ENCODE data around the gene MLPH. TPM values are rescaled to one million over a fixed set of nuclear protein-coding genes. Genes with fewer than 3 reads are reported as not detected.
"Not testable (repeated sequence)": the region's sequence is repeated elsewhere in the genome, so short reads cannot be mapped to it uniquely, and the experiment has no call there.

MLPH gene
- total RNA-seq, 1 donor from 2014 or later: not detected

- no peak overlapping the region for H3K4me3 ChIP-seq (ENCODE audit: low read length in 3 of 3)
- no peaks in the 10 kb centered on the region for H3K27me3 ChIP-seq (ENCODE audit: control insufficient read depth in 3 of 3, insufficient read depth in 3 of 3, low read length in 3 of 3)
- no peaks in the 10 kb centered on the region for H3K36me3 ChIP-seq (ENCODE audit: control insufficient read depth in 3 of 3, insufficient read depth in 3 of 3, low read length in 3 of 3)
- H3K27ac ChIP-seq (ENCODE audit: low read depth, low read length): peak overlapping the region; percentile 25
- no peaks in the 10 kb centered on the region for H3K9me3 ChIP-seq (ENCODE audit: control insufficient read depth in 3 of 3, low read length in 3 of 3)
- peaks cover 12 to 40% (median 20%) of the 10 kb centered on the region in 3 donors for H3K4me1 ChIP-seq (ENCODE audit: control insufficient read depth in 3 of 3, insufficient read depth in 3 of 3, low read length in 3 of 3)
- peak overlapping the region in 1 of 3 donors; percentile 10 for H3K9ac ChIP-seq (ENCODE audit: low read depth in 1 of 3, low read length in 3 of 3)
These were observed 107.4 kb downstream of the MLPH start for GRCh38 chr2:237594514-237594871.

GRCh38 chr2:237595829-237596519 is 108.9 kb downstream of the MLPH start:
- not testable (repeated sequence) for H3K27me3 ChIP-seq (ENCODE audit: control insufficient read depth in 3 of 3, insufficient read depth in 3 of 3, low read length in 3 of 3); H3K27ac ChIP-seq (ENCODE audit: low read depth, low read length); H3K36me3 ChIP-seq (ENCODE audit: control insufficient read depth in 3 of 3, insufficient read depth in 3 of 3, low read length in 3 of 3); H3K4me3 ChIP-seq (ENCODE audit: low read length in 3 of 3); H3K9ac ChIP-seq (ENCODE audit: low read depth in 1 of 3, low read length in 3 of 3); H3K9me3 ChIP-seq (ENCODE audit: control insufficient read depth in 3 of 3, low read length in 3 of 3)
- peaks cover 20 to 43% (median 23%) of the 10 kb centered on the region in 3 donors for H3K4me1 ChIP-seq (ENCODE audit: control insufficient read depth in 3 of 3, insufficient read depth in 3 of 3, low read length in 3 of 3)

- Histone ChIP-seq H3K4me1 (ENCODE audit: control insufficient read depth in 3 of 3, insufficient read depth in 3 of 3, low read length in 3 of 3) (peaks cover 20 to 47% (median 30%) of the 10 kb centered on the region in 3 donors), H3K27ac (ENCODE audit: low read depth, low read length) (no peak overlapping the region), H3K27me3 (ENCODE audit: control insufficient read depth in 3 of 3, insufficient read depth in 3 of 3, low read length in 3 of 3) (no peaks in the 10 kb centered on the region), H3K36me3 (ENCODE audit: control insufficient read depth in 3 of 3, insufficient read depth in 3 of 3, low read length in 3 of 3) (no peaks in the 10 kb centered on the region), H3K4me3 (ENCODE audit: low read length in 3 of 3) (no peak overlapping the region), H3K9ac (ENCODE audit: low read depth in 1 of 3, low read length in 3 of 3) (no peak overlapping the region), H3K9me3 (ENCODE audit: control insufficient read depth in 3 of 3, low read length in 3 of 3) (no peaks in the 10 kb centered on the region)
These were observed 109.6 kb downstream of the MLPH start for GRCh38 chr2:237596520-237597195.

- Histone ChIP-seq H3K9me3 (ENCODE audit: control insufficient read depth in 3 of 3, low read length in 3 of 3) (no peaks in the 10 kb centered on the region), H3K27me3 (ENCODE audit: control insufficient read depth in 3 of 3, insufficient read depth in 3 of 3, low read length in 3 of 3) (no peaks in the 10 kb centered on the region), H3K4me1 (ENCODE audit: control insufficient read depth in 3 of 3, insufficient read depth in 3 of 3, low read length in 3 of 3) (peaks cover 20 to 50% (median 32%) of the 10 kb centered on the region in 3 donors), H3K9ac (ENCODE audit: low read depth in 1 of 3, low read length in 3 of 3) (no peak overlapping the region), H3K4me3 (ENCODE audit: low read length in 3 of 3) (no peak overlapping the region), H3K36me3 (ENCODE audit: control insufficient read depth in 3 of 3, insufficient read depth in 3 of 3, low read length in 3 of 3) (no peaks in the 10 kb centered on the region), H3K27ac (ENCODE audit: low read depth, low read length) (no peak overlapping the region)
These were observed 110.4 kb downstream of the MLPH start for GRCh38 chr2:237597196-237598145.

GRCh38 chr2:237598468-237599208 is 111.6 kb downstream of the MLPH start:
- no peaks in the 10 kb centered on the region for H3K9me3 ChIP-seq (ENCODE audit: control insufficient read depth in 3 of 3, low read length in 3 of 3)
- H3K4me3 ChIP-seq (ENCODE audit: low read length in 3 of 3): no peak overlapping the region
- peak overlapping the region in 1 of 3 donors; percentile 46 for H3K9ac ChIP-seq (ENCODE audit: low read depth in 1 of 3, low read length in 3 of 3)
- no peaks in the 10 kb centered on the region for H3K36me3 ChIP-seq (ENCODE audit: control insufficient read depth in 3 of 3, insufficient read depth in 3 of 3, low read length in 3 of 3)
- peaks cover 25 to 55% (median 34%) of the 10 kb centered on the region in 3 donors for H3K4me1 ChIP-seq (ENCODE audit: control insufficient read depth in 3 of 3, insufficient read depth in 3 of 3, low read length in 3 of 3)
- no peaks in the 10 kb centered on the region for H3K27me3 ChIP-seq (ENCODE audit: control insufficient read depth in 3 of 3, insufficient read depth in 3 of 3, low read length in 3 of 3)
- H3K27ac ChIP-seq (ENCODE audit: low read depth, low read length): no peak overlapping the region

- peak overlapping the region; percentile 62 to 89 (median 87) for H3K9ac ChIP-seq (ENCODE audit: low read depth in 1 of 3, low read length in 3 of 3)
These were observed 112.5 kb downstream of the MLPH start for GRCh38 chr2:237599465-237600110.

GRCh38 chr2:237600205-237600846 is 113.3 kb downstream of the MLPH start:
- no peaks in the 10 kb centered on the region for H3K36me3 ChIP-seq (ENCODE audit: control insufficient read depth in 3 of 3, insufficient read depth in 3 of 3, low read length in 3 of 3)
- peak overlapping the region; percentile 64 to 89 (median 87) for H3K9ac ChIP-seq (ENCODE audit: low read depth in 1 of 3, low read length in 3 of 3)
- H3K27ac ChIP-seq (ENCODE audit: low read depth, low read length): peak overlapping the region; percentile 96
- peaks cover 22 to 46% (median 26%) of the 10 kb centered on the region in 3 donors for H3K4me1 ChIP-seq (ENCODE audit: control insufficient read depth in 3 of 3, insufficient read depth in 3 of 3, low read length in 3 of 3)
- peak overlapping the region; percentile 46 to 66 (median 58) for H3K4me3 ChIP-seq (ENCODE audit: low read length in 3 of 3)
- no peaks in the 10 kb centered on the region for H3K27me3 ChIP-seq (ENCODE audit: control insufficient read depth in 3 of 3, insufficient read depth in 3 of 3, low read length in 3 of 3)
- H3K9me3 ChIP-seq (ENCODE audit: control insufficient read depth in 3 of 3, low read length in 3 of 3): no peaks in the 10 kb centered on the region

More at GRCh38 chr2:237599465-237600110, 112.5 kb downstream of the MLPH start:
- Histone ChIP-seq H3K4me3 (ENCODE audit: low read length in 3 of 3) (peak overlapping the region; percentile 46 to 66 (median 58)), H3K9me3 (ENCODE audit: control insufficient read depth in 3 of 3, low read length in 3 of 3) (no peaks in the 10 kb centered on the region), H3K27me3 (ENCODE audit: control insufficient read depth in 3 of 3, insufficient read depth in 3 of 3, low read length in 3 of 3) (no peaks in the 10 kb centered on the region), H3K27ac (ENCODE audit: low read depth, low read length) (peak overlapping the region; percentile 96), H3K36me3 (ENCODE audit: control insufficient read depth in 3 of 3, insufficient read depth in 3 of 3, low read length in 3 of 3) (no peaks in the 10 kb centered on the region), H3K4me1 (ENCODE audit: control insufficient read depth in 3 of 3, insufficient read depth in 3 of 3, low read length in 3 of 3) (peaks cover 29 to 53% (median 34%) of the 10 kb centered on the region in 3 donors)

GRCh38 chr2:237601453-237602116 is 114.5 kb downstream of the MLPH start:
- Histone ChIP-seq H3K27ac (ENCODE audit: low read depth, low read length) (peak overlapping the region; percentile 96), H3K4me1 (ENCODE audit: control insufficient read depth in 3 of 3, insufficient read depth in 3 of 3, low read length in 3 of 3) (peaks cover 21 to 44% (median 25%) of the 10 kb centered on the region in 3 donors), H3K36me3 (ENCODE audit: control insufficient read depth in 3 of 3, insufficient read depth in 3 of 3, low read length in 3 of 3) (no peaks in the 10 kb centered on the region), H3K9ac (ENCODE audit: low read depth in 1 of 3, low read length in 3 of 3) (no peak overlapping the region), H3K4me3 (ENCODE audit: low read length in 3 of 3) (no peak overlapping the region), H3K9me3 (ENCODE audit: control insufficient read depth in 3 of 3, low read length in 3 of 3) (no peaks in the 10 kb centered on the region), H3K27me3 (ENCODE audit: control insufficient read depth in 3 of 3, insufficient read depth in 3 of 3, low read length in 3 of 3) (no peaks in the 10 kb centered on the region)
